ENCODE data around the gene SLC30A5.
"Not testable (repeated sequence)": the region's sequence is repeated elsewhere in the genome, so short reads cannot be mapped to it uniquely, and the experiment has no call there.

The SLC30A5 gene

GRCh38 chr5:69103521-69103920, 9.7 kb downstream of the SLC30A5 start:
- DNase-seq (ENCODE audit: low read depth in 4 of 4, low spot score in 1 of 4): no peak

- no peak for DNase-seq (ENCODE audit: low read depth in 4 of 4, low spot score in 1 of 4)
These were observed 12.4 kb downstream of the SLC30A5 start for GRCh38 chr5:69105996-69106906.

GRCh38 chr5:69108367-69108766, 14.6 kb downstream of the SLC30A5 start:
- DNase-seq (ENCODE audit: low read depth in 4 of 4, low spot score in 1 of 4): not testable (repeated sequence)

- no peak for DNase-seq (ENCODE audit: low read depth in 4 of 4, low spot score in 1 of 4)
These were observed 20.0 kb downstream of the SLC30A5 start for GRCh38 chr5:69113851-69114250.

- no peak for DNase-seq (ENCODE audit: low read depth in 4 of 4, low spot score in 1 of 4)
These were observed 21.7 kb downstream of the SLC30A5 start for GRCh38 chr5:69115526-69115925.

- DNase-seq (ENCODE audit: low read depth in 4 of 4, low spot score in 1 of 4): no peak
These were observed 35.6 kb downstream of the SLC30A5 start for GRCh38 chr5:69129413-69129812.

- no peak for DNase-seq (ENCODE audit: low read depth in 4 of 4, low spot score in 1 of 4)
These were observed 36.4 kb downstream of the SLC30A5 start for GRCh38 chr5:69130241-69130640.

- DNase-seq (ENCODE audit: low read depth in 4 of 4, low spot score in 1 of 4): no peak
These were observed 37.5 kb downstream of the SLC30A5 start for GRCh38 chr5:69131304-69131703.

- no peak for DNase-seq (ENCODE audit: low read depth in 4 of 4, low spot score in 1 of 4)
These were observed 40.3 kb downstream of the SLC30A5 start for GRCh38 chr5:69134126-69134525.

- no peak for DNase-seq (ENCODE audit: low read depth in 4 of 4, low spot score in 1 of 4)
These were observed 42.5 kb downstream of the SLC30A5 start for GRCh38 chr5:69136293-69136692.

- DNase-seq (ENCODE audit: low read depth in 4 of 4, low spot score in 1 of 4): not testable (repeated sequence)
These were observed 43.4 kb downstream of the SLC30A5 start for GRCh38 chr5:69137208-69137607.

- DNase-seq (ENCODE audit: low read depth in 4 of 4, low spot score in 1 of 4): no peak
These were observed 44.0 kb downstream of the SLC30A5 start for GRCh38 chr5:69137807-69138206.

GRCh38 chr5:69138766-69139165, 45.0 kb downstream of the SLC30A5 start:
- no peak for DNase-seq (ENCODE audit: low read depth in 4 of 4, low spot score in 1 of 4)

GRCh38 chr5:69140239-69140638, 46.4 kb downstream of the SLC30A5 start:
- DNase-seq (ENCODE audit: low read depth in 4 of 4, low spot score in 1 of 4): not testable (repeated sequence)

- no peak for DNase-seq (ENCODE audit: low read depth in 4 of 4, low spot score in 1 of 4)
These were observed 47.0 kb downstream of the SLC30A5 start for GRCh38 chr5:69140827-69141226.

GRCh38 chr5:69148576-69148975, 54.8 kb downstream of the SLC30A5 start:
- not testable (repeated sequence) for DNase-seq (ENCODE audit: low read depth in 4 of 4, low spot score in 1 of 4)

- DNase-seq (ENCODE audit: low read depth in 4 of 4, low spot score in 1 of 4): no peak
These were observed 55.3 kb downstream of the SLC30A5 start for GRCh38 chr5:69148981-69149675.

GRCh38 chr5:69149676-69150010, 55.8 kb downstream of the SLC30A5 start:
- DNase-seq (ENCODE audit: low read depth in 4 of 4, low spot score in 1 of 4): no peak

GRCh38 chr5:69152731-69153130, 58.9 kb downstream of the SLC30A5 start:
- no peak for DNase-seq (ENCODE audit: low read depth in 4 of 4, low spot score in 1 of 4)

GRCh38 chr5:69156456-69156855, 62.6 kb downstream of the SLC30A5 start:
- no peak for DNase-seq (ENCODE audit: low read depth in 4 of 4, low spot score in 1 of 4)

- no peak for DNase-seq (ENCODE audit: low read depth in 4 of 4, low spot score in 1 of 4)
These were observed 64.2 kb downstream of the SLC30A5 start for GRCh38 chr5:69158039-69158438.

- DNase-seq (ENCODE audit: low read depth in 4 of 4, low spot score in 1 of 4): no peak
These were observed 66.8 kb downstream of the SLC30A5 start for GRCh38 chr5:69160651-69161050.
